ENCODE results near the gene SYNRG. TPM values are rescaled to one million over a fixed set of nuclear protein-coding genes. Genes with fewer than 3 reads are reported as not detected.

SYNRG gene
- total and polyA plus RNA-seq, 8 donors, result 37.1 to 48.4 (median 42.1) TPM

DNA sequence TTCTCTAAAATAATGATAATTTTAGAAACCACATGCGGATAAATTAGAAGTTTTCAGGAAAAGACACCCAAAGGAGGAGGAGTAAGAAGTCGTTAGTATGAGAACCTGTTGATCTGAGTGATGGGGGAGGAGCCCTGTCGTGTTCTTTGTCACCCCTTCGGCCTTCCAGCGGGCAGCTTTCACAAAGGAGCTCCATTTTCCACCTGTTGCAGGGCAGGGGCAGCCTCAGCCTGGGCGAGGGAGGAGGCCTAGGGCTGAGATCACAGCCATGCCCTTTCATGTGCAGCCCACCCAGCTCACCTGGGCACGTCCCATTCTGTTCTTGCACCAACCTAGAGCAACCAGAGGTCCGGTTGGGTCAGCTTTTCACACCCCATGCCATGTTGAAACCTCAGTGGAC, 114.2 kb downstream of the SYNRG start:
- Histone ChIP-seq H3K27ac (no peak overlapping the region), H3K4me3 (no peak overlapping the region), H3K4me1 (peaks cover 0 to 17% of the 10 kb centered on the region in 2 donors), H3K9me3 (no peaks in the 10 kb centered on the region), H3K27me3 (peaks cover 0 to 14% of the 10 kb centered on the region in 2 donors), H3K36me3 (no peaks in the 10 kb centered on the region)
- intact Hi-C loops (cut with DNase I), result no loop called here
- TF ChIP-seq, protein P1, sequence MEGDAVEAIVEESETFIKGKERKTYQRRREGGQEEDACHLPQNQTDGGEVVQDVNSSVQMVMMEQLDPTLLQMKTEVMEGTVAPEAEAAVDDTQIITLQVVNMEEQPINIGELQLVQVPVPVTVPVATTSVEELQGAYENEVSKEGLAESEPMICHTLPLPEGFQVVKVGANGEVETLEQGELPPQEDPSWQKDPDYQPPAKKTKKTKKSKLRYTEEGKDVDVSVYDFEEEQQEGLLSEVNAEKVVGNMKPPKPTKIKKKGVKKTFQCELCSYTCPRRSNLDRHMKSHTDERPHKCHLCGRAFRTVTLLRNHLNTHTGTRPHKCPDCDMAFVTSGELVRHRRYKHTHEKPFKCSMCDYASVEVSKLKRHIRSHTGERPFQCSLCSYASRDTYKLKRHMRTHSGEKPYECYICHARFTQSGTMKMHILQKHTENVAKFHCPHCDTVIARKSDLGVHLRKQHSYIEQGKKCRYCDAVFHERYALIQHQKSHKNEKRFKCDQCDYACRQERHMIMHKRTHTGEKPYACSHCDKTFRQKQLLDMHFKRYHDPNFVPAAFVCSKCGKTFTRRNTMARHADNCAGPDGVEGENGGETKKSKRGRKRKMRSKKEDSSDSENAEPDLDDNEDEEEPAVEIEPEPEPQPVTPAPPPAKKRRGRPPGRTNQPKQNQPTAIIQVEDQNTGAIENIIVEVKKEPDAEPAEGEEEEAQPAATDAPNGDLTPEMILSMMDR (IDR thresholded peaks at IDR 0.05), result no peak
- DNase-seq, result no peak
- ATAC-seq, result no peak

DNA sequence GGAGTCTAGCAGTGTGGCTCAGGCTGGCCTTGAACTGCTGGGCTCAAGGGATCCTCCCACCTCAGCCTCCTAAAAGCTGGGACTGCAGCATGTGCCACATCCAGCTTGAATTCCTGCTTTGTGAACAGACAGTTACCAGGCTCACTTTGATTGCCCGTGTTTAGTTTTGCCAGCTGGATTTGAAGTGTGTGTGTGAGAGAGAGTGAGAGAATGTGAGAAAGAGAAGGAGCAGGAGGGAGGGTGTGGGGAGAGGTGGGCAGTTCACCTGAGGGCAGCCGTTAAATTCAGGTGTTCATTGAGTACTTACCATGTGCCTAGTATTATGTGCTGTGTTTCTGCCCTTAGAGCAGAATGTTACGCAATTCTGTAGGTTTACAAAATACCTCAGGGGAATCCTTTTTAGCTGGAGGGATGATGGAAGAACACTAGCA, 114.8 kb downstream of the SYNRG start:
- no peak for ATAC-seq

DNA sequence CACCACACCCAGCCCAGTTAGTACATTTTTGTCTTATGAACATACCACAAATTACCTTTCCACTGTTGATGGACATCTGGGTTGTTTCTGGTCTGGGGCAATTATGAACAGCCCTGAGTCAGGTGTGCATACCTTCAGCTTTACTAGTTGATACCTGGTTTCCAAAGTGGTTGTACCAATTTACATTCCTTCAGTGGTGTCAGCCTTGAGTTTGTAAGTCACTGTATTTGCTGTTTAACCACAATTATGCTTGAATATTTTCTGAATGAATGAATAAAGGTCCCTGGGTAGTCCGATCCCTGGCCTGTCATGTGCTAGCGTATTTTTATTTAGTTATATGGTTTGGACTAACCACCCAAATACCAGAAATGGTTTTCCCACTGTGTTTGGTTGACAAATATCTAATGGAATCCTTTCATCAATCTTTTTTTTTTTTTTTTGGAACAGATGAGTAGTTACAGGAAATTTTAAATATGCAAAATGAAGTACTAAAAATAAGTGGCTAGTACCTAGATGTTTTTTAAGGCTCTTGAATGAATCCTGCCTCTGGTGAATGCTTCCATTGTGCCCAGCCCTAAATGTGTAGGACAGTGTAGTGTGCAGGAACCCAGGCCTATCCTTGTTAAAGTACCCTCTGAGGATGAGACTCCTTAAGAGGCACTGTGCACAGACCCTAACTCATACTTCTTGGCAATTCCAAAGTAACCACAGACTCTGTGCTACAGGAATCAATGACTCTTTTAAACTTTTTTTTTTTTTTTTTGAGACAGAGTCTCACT, 115.8 kb downstream of the SYNRG start:
- H3K27me3 ChIP-seq, result peaks cover 0 to 27% of the 10 kb centered on the region in 2 donors
- intact Hi-C loops (cut with DNase I), result no loop called here
- TF ChIP-seq, protein P1 (IDR thresholded peaks at IDR 0.05), result no peak

More for the DNA sequence above, 114.8 kb downstream of the SYNRG start:
- intact Hi-C loops (cut with DNase I), result no loop called here
- no peaks in the 10 kb centered on the region for H3K9me3 ChIP-seq
- H3K4me1 ChIP-seq, result peaks cover 0 to 17% of the 10 kb centered on the region in 2 donors
- peaks cover 0 to 17% of the 10 kb centered on the region in 2 donors for H3K27me3 ChIP-seq
- H3K27ac ChIP-seq, result no peak overlapping the region
- DNase-seq, result no peak
- TF ChIP-seq, protein P1 (IDR thresholded peaks at IDR 0.05), result no peak
- H3K36me3 ChIP-seq, result no peaks in the 10 kb centered on the region
- H3K4me3 ChIP-seq, result no peak overlapping the region

DNA sequence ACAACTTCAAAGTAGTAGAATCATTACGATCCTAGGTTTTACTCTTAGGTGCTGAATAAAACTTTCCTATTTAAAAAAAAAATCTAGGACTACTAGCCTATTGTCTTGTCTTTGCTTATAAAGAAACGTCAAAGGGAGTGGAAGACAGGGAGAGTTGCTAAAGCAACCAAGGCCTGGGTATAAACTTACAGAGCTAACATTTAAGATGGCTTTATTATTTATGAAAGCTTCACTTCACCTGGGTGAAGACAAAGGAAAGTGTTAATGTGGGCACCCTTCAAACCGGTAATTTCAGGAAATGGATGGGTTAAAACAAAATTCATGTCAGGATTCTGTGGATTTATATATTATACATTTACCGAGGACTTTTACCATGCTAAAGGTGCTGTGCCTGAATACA, 117.1 kb downstream of the SYNRG start:
- Histone ChIP-seq H3K36me3 (no peaks in the 10 kb centered on the region), H3K27me3 (peaks cover 0 to 37% of the 10 kb centered on the region in 2 donors), H3K4me1 (peaks cover 0 to 34% of the 10 kb centered on the region in 2 donors), H3K9me3 (no peaks in the 10 kb centered on the region), H3K4me3 (peak overlapping the region in 1 of 2 donors; percentile 55), H3K27ac (no peak overlapping the region)
- TF ChIP-seq, protein P1 (IDR thresholded peaks at IDR 0.05), result no peak
- DNase-seq, result no peak
- intact Hi-C loops (cut with DNase I), result no loop called here
- ATAC-seq, result no peak

More for the DNA sequence above, 115.8 kb downstream of the SYNRG start:
- Histone ChIP-seq H3K4me3 (no peak overlapping the region), H3K4me1 (peaks cover 0 to 26% of the 10 kb centered on the region in 2 donors), H3K9me3 (no peaks in the 10 kb centered on the region), H3K36me3 (no peaks in the 10 kb centered on the region), H3K27ac (no peak overlapping the region)
- ATAC-seq (no peak), DNase-seq (no peak)

Data from left lung (tissue), 10 donors.